CD4-positive, alpha-beta T cell (primary cell): Measurements from ENCODE around the gene GRAP. TPM values are rescaled to one million over a fixed set of nuclear protein-coding genes. Genes with fewer than 3 reads are reported as not detected.
A peak's percentile ranks its signal among the peaks of the same experiment; 100 is the strongest.

Source experiments
- ATAC-seq: fragments of 200-7000 bp; cut with Tn5 transposase; one replicate; pipeline ENCODE4 v1.10.0; 2022; ENCODE audit warnings: mild to moderate bottlenecking; ENCODE audit not compliant: poor library complexity
- CTCF ChIA-PET: fragments of 350-600 bp; sonication (Branson Sonifier 250); formaldehyde crosslinking; loops from one replicate; lab custom pipeline; 2021; ENCODE audit warnings: antibody characterized with exemption, inconsistent platforms; lab: Charles Lee
- POLR2A ChIA-PET: fragments of 350-600 bp; sonication (Branson Sonifier 250); formaldehyde crosslinking; loops from one replicate; lab custom pipeline; 2021; ENCODE audit warnings: antibody characterized with exemption, inconsistent platforms; lab: Charles Lee
- DNase-seq, 14 experiments: peaks; one replicate each; pipeline ENCODE4 v3.0.0-alpha.2; 2013 to 2020; ENCODE audit warnings: mixed read lengths in 2 of 14
- H3K27ac ChIP-seq, 2 donors: one replicate each; pipeline versions ENCODE4 v1.5.1 to v1.7.0; 2013; ENCODE audit warnings: low read length in 2 of 2, low read depth in 1 of 2, mild to moderate bottlenecking in 1 of 2
- H3K27me3 ChIP-seq, 2 experiments: 1 replicate in 1 of 2; 2 replicates in 1 of 2; pipeline versions ENCODE4 v1.6.1 to v1.7.0; 2013; ENCODE audit warnings: low read length in 2 of 2, control low read depth in 1 of 2, mild to moderate bottlenecking in 1 of 2, moderate library complexity in 1 of 2; ENCODE audit not compliant: insufficient read depth in 2 of 2, control insufficient read depth in 1 of 2
- H3K36me3 ChIP-seq: one replicate; pipeline ENCODE4 v1.6.1; 2013; ENCODE audit warnings: low read length, control low read depth; ENCODE audit not compliant: insufficient read depth
- H3K4me1 ChIP-seq: one replicate; pipeline ENCODE4 v1.6.1; 2013; ENCODE audit warnings: low read length, control low read depth; ENCODE audit not compliant: insufficient read depth
- H3K4me3 ChIP-seq: one replicate; pipeline ENCODE4 v1.5.1; 2013; ENCODE audit warnings: mild to moderate bottlenecking, low read length, moderate library complexity
- H3K9me3 ChIP-seq, 2 experiments: 1 replicate in 1 of 2; 2 replicates in 1 of 2; pipeline versions ENCODE4 v1.6.1 to v1.7.0; 2013; ENCODE audit warnings: low read length in 2 of 2, mild to moderate bottlenecking in 2 of 2, control low read depth in 1 of 2, moderate library complexity in 1 of 2; ENCODE audit not compliant: control insufficient read depth in 1 of 2, insufficient read depth in 1 of 2
- H3K27ac Mint-ChIP-seq: one replicate; pipeline ENCODE4 v1.8.0; 2020; ENCODE audit warnings: mixed read lengths
- H3K27me3 Mint-ChIP-seq: one replicate; pipeline ENCODE4 v1.8.0; 2021; ENCODE audit warnings: mixed read lengths
- H3K36me3 Mint-ChIP-seq: one replicate; pipeline ENCODE4 v1.8.0; 2021; ENCODE audit warnings: low read depth, mixed read lengths
- H3K4me1 Mint-ChIP-seq: one replicate; pipeline ENCODE4 v1.8.0; 2021; ENCODE audit warnings: low read depth, mixed read lengths
- H3K4me3 Mint-ChIP-seq: one replicate; pipeline ENCODE4 v1.8.0; 2020; ENCODE audit warnings: mild to moderate bottlenecking, mixed read lengths
- H3K9me3 Mint-ChIP-seq: one replicate; pipeline ENCODE4 v1.8.0; 2020; ENCODE audit warnings: mixed read lengths
- CTCF ChIP-seq: fragments of 200-600 bp; IDR thresholded peaks from one replicate; pipeline ENCODE4 v1.8.0; 2022; ENCODE audit warnings: antibody characterized with exemption, mild to moderate bottlenecking
- intact Hi-C, 2 experiments: fragments of 100-400 bp; cut with DNase I in 1 of 2; cut with micrococcal nuclease in 1 of 2; formaldehyde crosslinking; loops; one replicate each; pipeline versions ENCODE4 v1.15.1 to v1.9.0; 2023 to 2025; cut with DNase I, micrococcal nuclease
- total RNA-seq, 174 experiments: library from RNA in 2 of 174; stranded (reverse) in 2 of 174; gene quantifications; one replicate each; pipeline ENCODE4 v1.2.3 and lab custom pipeline; 2021 to 2026

Gene GRAP
- total RNA-seq, 2 experiments from 2014 or later: 20.1 to 20.4 TPM

- Mint-ChIP-seq H3K9me3 (no peaks in the 10 kb centered on the region), H3K4me1 (peaks cover 4% of the 10 kb centered on the region), H3K36me3 (no peaks in the 10 kb centered on the region), H3K4me3 (no peak overlapping the region), H3K27me3 (no peaks in the 10 kb centered on the region), H3K27ac (no peak overlapping the region)
- no peaks in the 10 kb centered on the region for H3K36me3 ChIP-seq
- H3K27ac ChIP-seq: no peak overlapping the region
- intact Hi-C loops: loop anchor here in 1 of 2 experiments (10.0 kb wide), 1 partner anchor 187 kb away; no protein-coding TSS in a partner anchor
- no peaks in the 10 kb centered on the region for H3K27me3 ChIP-seq
- ATAC-seq (no peak), DNase-seq (no peak)
- no peaks in the 10 kb centered on the region for H3K4me1 ChIP-seq
- ChIA-PET CTCF (no interaction called here), POLR2A (no interaction called here)
- no peak overlapping the region for H3K4me3 ChIP-seq
- no peaks in the 10 kb centered on the region for H3K9me3 ChIP-seq
- TF ChIP-seq CTCF: no peak
These were observed 35.2 kb downstream of the GRAP start for GRCh38 chr17:19011581-19011980.

GRCh38 chr17:19010729-19011505 lies 35.8 kb downstream of the GRAP start:
- TF ChIP-seq CTCF: no peak
- no peak overlapping the region for H3K4me3 Mint-ChIP-seq
- no peaks in the 10 kb centered on the region for H3K27me3 Mint-ChIP-seq
- H3K9me3 Mint-ChIP-seq: no peaks in the 10 kb centered on the region
- Histone ChIP-seq H3K9me3 (no peaks in the 10 kb centered on the region), H3K4me1 (no peaks in the 10 kb centered on the region), H3K27me3 (no peaks in the 10 kb centered on the region), H3K36me3 (no peaks in the 10 kb centered on the region), H3K27ac (no peak overlapping the region), H3K4me3 (no peak overlapping the region)
- ChIA-PET POLR2A (no interaction called here), CTCF (no interaction called here)
- no peak for ATAC-seq
- peaks cover 6% of the 10 kb centered on the region for H3K4me1 Mint-ChIP-seq
- intact Hi-C loops: loop anchor here in 1 of 2 experiments (10.0 kb wide), 1 partner anchor 186 kb away; no protein-coding TSS in a partner anchor
- DNase-seq: no peak
- no peaks in the 10 kb centered on the region for H3K36me3 Mint-ChIP-seq
- peak overlapping the region; percentile 20 for H3K27ac Mint-ChIP-seq

- ATAC-seq: no peak
- Histone ChIP-seq H3K9me3 (no peaks in the 10 kb centered on the region), H3K4me1 (peaks cover 5% of the 10 kb centered on the region), H3K27ac (no peak overlapping the region), H3K4me3 (no peak overlapping the region), H3K36me3 (no peaks in the 10 kb centered on the region), H3K27me3 (no peaks in the 10 kb centered on the region)
- POLR2A ChIA-PET: no interaction called here
- H3K27me3 Mint-ChIP-seq: no peaks in the 10 kb centered on the region
- CTCF ChIA-PET: no interaction called here
- H3K4me3 Mint-ChIP-seq: no peak overlapping the region
- H3K4me1 Mint-ChIP-seq: peaks cover 7% of the 10 kb centered on the region
- intact Hi-C loops: loop anchor here in 1 of 2 experiments (5.0 to 10.0 kb wide), 5 partner anchors 43 to 355 kb away; partner anchors contain the start of genes B9D1 and PRPSAP2
- H3K27ac Mint-ChIP-seq: no peak overlapping the region
- no peak for TF ChIP-seq CTCF
- no peaks in the 10 kb centered on the region for H3K36me3 Mint-ChIP-seq
- no peaks in the 10 kb centered on the region for H3K9me3 Mint-ChIP-seq
- DNase-seq: no peak
These were observed 36.8 kb downstream of the GRAP start for GRCh38 chr17:19009970-19010369.
